GM18502 (cell line): ENCODE data around the gene PPP4R1.

Experiments
- ATAC-seq: cut with Tn5 transposase; IDR thresholded peaks from one replicate; pipeline ENCODE4 v1.9.1; 2021; ENCODE audit warnings: mild to moderate bottlenecking; ENCODE audit not compliant: unreplicated experiment, poor library complexity

The PPP4R1 gene

GRCh38 chr18:9557250-9557943 lies 57.0 kb downstream of the PPP4R1 start:
- no peak for ATAC-seq

DNA sequence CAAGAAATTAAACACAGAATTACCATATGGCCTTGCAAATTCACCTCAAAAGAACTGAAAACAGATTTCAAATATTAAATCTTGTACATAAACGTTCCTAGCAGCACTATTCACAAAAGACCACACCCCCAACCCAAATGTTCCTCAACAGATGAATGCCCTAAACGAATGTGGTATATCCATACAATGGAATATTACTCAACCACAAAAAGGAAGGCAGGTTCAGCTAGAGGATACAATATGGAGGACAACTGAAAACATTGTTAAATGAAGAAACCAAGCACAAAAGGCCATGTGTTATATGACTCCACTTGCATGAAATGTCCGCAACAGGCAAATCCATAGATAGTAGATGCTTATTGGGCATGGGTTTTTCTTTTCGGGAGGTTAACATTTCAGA lies 61.7 kb downstream of the PPP4R1 start:
- ATAC-seq, result no peak

DNA sequence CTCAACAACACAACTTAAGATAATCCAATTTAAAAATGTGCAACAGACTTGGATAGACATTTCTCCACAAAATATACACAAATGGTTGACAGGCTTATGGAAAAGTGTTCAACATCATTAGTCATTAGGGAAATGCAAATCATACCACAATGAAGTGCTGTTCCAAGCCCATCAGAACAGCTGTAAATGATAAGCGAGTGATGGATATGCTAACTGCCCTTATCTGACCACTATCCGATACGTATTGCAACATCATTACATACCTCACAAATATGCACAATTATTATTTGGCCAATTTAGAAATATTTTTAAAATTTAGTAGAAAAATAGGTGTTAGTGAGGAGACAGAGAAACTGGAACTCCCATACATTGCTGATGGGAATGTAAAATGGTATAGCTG lies 62.2 kb downstream of the PPP4R1 start:
- ATAC-seq, result no peak

DNA sequence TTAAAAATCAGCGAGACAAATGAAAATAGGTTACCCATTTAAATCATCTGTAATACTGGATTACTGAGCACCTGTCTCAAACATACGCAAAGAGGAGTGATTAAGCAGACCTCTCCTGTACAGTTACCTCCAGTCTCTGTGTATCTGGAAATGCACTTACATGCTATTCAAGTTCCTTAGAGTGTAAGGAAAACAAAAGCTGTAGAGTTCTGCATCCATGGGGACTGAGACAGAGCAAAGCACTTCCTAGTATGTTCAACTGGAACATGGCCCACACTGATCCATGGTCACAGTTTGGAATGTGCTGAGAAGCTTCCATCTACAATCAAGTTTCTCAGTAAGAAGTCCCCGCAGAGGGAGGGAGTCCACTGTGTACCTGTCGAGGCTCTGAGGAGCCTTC lies 63.9 kb downstream of the PPP4R1 start:
- no peak for ATAC-seq

DNA sequence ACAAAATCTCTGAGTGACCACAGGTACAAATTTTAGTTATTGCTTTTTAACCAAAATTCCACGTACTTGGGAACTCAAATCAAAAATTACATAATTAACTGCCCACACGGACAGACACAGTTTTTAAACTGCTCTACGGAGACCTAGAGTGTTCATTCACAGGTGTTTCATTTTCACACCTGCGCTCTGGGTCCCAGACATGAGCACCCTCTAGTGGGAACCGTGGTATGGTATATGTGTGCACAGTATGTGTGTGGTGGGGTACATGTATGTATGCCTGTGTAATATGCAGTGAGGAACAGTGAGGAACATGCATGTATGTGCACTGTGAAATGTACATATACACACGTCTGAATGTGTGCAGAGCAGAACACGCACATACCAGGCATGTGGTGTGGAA lies 65.0 kb downstream of the PPP4R1 start:
- no peak for ATAC-seq

DNA sequence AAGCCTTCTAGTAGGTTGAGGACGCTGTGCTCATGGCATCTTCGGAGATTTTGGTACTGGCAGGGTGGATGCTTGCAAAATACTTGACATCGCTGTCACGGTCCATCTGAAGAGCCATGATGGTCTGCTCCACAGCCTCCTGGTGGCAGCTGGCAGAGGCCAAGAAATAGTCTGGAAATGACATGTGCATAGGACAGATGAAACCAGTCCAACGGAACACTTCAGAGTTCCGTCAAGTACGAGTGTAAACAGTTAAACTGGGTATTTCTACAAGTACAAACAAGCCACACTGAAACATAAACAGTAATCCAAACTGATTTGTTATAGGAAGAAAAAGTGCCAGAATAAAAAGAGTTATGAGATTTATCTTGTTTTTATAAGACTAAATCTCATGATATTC lies 66.6 kb downstream of the PPP4R1 start:
- ATAC-seq, result no peak

DNA sequence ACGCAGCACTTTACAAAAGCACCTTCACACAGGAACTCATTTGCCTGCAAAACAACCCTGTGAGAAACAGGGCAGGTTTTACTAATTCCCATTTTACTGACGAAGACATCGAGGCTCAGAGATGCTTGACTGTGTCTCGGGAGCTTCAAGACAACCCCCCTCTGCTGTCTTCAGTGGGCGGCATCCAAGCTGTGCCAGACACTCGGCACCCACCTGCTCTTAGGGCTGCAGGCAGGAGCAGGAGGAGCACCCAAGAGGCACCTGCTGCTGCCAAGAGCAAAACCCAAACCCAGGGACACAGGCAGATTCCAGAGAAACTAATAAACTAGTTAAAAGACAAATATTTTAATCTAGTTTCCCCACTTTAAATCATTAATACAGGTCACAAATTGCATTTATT lies 67.9 kb downstream of the PPP4R1 start:
- no peak for ATAC-seq

DNA sequence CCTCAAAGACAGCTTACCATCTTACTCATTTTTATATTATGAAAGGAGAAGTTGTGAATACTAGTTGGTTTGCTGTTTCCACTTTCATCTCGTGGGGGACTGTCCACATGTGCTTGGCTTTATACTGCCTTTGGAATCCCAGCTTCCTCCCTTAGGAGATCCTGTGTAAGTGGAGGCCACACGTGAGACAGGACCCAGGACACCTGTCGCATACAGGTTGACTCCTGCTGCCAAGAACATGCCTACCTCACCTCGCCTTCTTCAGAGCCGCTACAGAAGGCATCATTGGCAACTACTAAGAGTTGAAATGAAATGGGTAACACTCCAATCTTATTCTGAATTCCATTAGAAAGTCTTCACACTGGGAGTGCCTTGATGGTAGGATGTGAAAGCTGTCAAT lies 69.3 kb downstream of the PPP4R1 start:
- no peak for ATAC-seq

DNA sequence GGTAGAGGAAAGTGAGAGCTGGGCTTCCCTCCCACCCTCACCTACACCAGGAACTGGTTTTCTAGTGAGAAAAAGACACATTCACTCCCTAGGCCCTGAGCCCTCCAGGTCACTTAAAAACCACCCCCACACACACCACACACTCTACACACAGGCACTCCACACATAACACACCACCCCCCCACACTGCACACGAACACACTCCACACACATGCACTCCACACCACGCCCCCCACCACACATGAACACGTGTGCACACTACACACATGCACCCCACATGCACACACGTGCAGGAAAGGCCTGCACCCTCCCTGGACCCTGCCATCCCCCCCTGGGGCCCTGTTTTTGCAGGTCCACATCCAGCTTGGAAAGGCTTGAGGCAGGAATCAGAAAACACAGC lies 71.4 kb downstream of the PPP4R1 start:
- ATAC-seq, result no peak

DNA sequence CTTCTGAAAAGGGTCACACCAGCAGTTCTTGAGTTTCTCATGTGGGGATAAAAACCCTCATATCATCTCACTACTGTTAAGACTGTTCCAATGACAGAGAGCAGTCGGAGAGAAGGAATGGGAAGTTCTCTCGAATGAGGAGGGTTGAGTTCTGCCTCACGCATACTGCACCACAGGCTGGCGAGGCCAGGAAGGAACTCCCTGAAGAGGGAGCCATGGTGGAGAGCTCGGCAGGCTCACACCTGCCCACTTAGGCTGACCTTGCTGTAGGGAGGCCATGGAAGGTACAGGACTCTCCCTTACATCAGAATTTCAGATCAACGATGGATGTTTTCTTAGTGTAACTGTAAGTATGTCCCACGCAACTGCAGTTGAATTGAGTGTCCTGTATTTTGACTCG lies 74.4 kb downstream of the PPP4R1 start:
- no peak for ATAC-seq

DNA sequence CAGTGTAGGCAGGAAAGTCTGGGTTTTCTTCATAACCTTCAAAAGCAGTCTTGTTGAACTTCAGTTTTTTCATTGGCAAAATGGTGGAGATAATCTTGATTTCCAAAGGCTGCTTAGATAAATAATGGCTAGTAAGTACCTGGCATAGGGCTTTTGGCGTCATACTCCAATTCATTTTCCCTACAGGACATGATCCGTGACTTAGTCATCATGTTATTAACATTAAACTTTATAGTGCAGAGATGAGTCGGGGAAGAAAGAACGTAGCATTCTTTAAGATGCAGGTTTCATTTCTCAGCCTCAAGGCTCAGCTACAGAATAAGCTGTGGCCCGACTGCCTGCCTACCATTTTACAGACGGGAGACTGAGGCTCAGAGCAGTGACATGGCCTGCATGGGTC lies 75.1 kb downstream of the PPP4R1 start:
- no peak for ATAC-seq

GRCh38 chr18:9537677-9538076 lies 76.7 kb downstream of the PPP4R1 start:
- no peak for ATAC-seq

- ATAC-seq, result no peak
Observed at GRCh38 chr18:9536354-9537152, 77.8 kb downstream of the PPP4R1 start.

GRCh38 chr18:9535430-9535991 lies 78.8 kb downstream of the PPP4R1 start:
- ATAC-seq, result no peak

- no peak for ATAC-seq
Observed at GRCh38 chr18:9534844-9535243, 79.5 kb downstream of the PPP4R1 start.

- ATAC-seq, result no peak
Observed at GRCh38 chr18:9531791-9532410, 82.5 kb downstream of the PPP4R1 start.

GRCh38 chr18:9530226-9531009 lies 83.9 kb downstream of the PPP4R1 start:
- no peak for ATAC-seq

DNA sequence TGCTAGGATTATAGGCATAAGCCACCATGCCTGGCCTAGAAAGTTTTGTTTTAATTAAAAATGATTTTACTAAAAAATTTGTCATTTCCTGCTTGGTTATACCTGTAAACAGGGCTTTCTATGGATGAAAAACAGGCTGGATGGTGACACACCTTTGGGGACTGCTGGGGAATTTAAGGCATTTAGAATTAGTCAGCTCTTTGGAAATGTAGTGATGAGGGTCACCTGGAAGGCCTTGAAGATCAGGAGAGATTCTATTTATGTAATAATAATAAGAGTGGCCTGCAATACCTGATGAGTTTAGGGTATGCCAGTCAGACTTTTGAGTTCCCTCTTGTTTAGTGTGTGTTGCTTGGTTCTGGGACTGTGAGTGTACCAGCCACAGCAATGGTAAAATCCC lies 87.9 kb downstream of the PPP4R1 start:
- no peak for ATAC-seq

- no peak for ATAC-seq
Observed at GRCh38 chr18:9522952-9523351, 91.4 kb downstream of the PPP4R1 start.

GRCh38 chr18:9521770-9522169 lies 92.6 kb downstream of the PPP4R1 start:
- ATAC-seq, result no peak
